Liver (tissue), 9 donors: ENCODE results near the gene CPEB2. TPM values are rescaled to one million over a fixed set of nuclear protein-coding genes. Genes with fewer than 3 reads are reported as not detected.

ENCODE experiments used
- DNase-seq: peaks from one replicate; pipeline ENCODE4 v3.0.0-alpha.2; 2017; ENCODE audit warnings: low spot score
- H3K27ac ChIP-seq, 2 donors: one replicate each; pipeline ENCODE4 v1.7.0; 2013; ENCODE audit warnings: inconsistent platforms in 2 of 2, low read length in 2 of 2, control low read depth in 1 of 2, low read depth in 1 of 2, mild to moderate bottlenecking in 1 of 2
- H3K27me3 ChIP-seq, 4 donors: one replicate each; pipeline versions ENCODE4 v1.6.1 to v1.7.0; 2013; ENCODE audit warnings: low read length in 3 of 4, inconsistent platforms in 1 of 4, mild to moderate bottlenecking in 1 of 4, moderate library complexity in 1 of 4; ENCODE audit not compliant: control insufficient read depth in 4 of 4, insufficient read depth in 4 of 4
- H3K36me3 ChIP-seq, 4 donors: one replicate each; pipeline versions ENCODE4 v1.6.1 to v1.7.0; 2013; ENCODE audit warnings: low read length in 3 of 4, mild to moderate bottlenecking in 3 of 4, low read depth in 1 of 4, moderate library complexity in 1 of 4; ENCODE audit not compliant: control insufficient read depth in 4 of 4, insufficient read depth in 3 of 4
- H3K4me1 ChIP-seq, 4 donors: one replicate each; pipeline versions ENCODE4 v1.6.1 to v1.7.0; 2013; ENCODE audit warnings: low read length in 3 of 4, mild to moderate bottlenecking in 3 of 4, moderate library complexity in 1 of 4; ENCODE audit not compliant: control insufficient read depth in 4 of 4, insufficient read depth in 4 of 4
- H3K4me3 ChIP-seq, 3 donors: one replicate each; pipeline versions ENCODE4 v1.6.1 to v1.7.0; 2013; ENCODE audit warnings: low read length in 3 of 3, control low read depth in 1 of 3, low read depth in 1 of 3, mild to moderate bottlenecking in 1 of 3
- H3K9ac ChIP-seq, 2 donors: one replicate each; pipeline ENCODE4 v1.7.0; 2013; ENCODE audit warnings: low read length in 2 of 2, mild to moderate bottlenecking in 2 of 2, moderate library complexity in 2 of 2, control low read depth in 1 of 2, low read depth in 1 of 2
- H3K9me3 ChIP-seq, 4 donors: one replicate each; pipeline versions ENCODE4 v1.6.1 to v1.7.0; 2013; ENCODE audit warnings: low read length in 3 of 4; ENCODE audit not compliant: control insufficient read depth in 4 of 4
- EGR1 ChIP-seq, 2 donors: IDR thresholded peaks; 2 replicates each; pipeline ENCODE4 v1.6.1; 2016 to 2018; ENCODE audit warnings: antibody characterized with exemption in 2 of 2, low read depth in 2 of 2
- FOXA1 ChIP-seq: IDR thresholded peaks from 2 replicates; pipeline ENCODE4 v1.6.1; 2016; ENCODE audit warnings: antibody characterized with exemption
- FOXA2 ChIP-seq: IDR thresholded peaks from 2 replicates; pipeline ENCODE4 v1.6.1; 2016; ENCODE audit warnings: antibody characterized with exemption
- GABPA ChIP-seq, 2 donors: IDR thresholded peaks in 1 of 2; conservative IDR thresholded peaks in 1 of 2; 2 replicates each; pipeline ENCODE4 v1.6.1; 2016; ENCODE audit warnings: antibody characterized with exemption in 2 of 2, mild to moderate bottlenecking in 1 of 2, moderate library complexity in 1 of 2
- HNF4A ChIP-seq, 2 donors: conservative IDR thresholded peaks; 2 replicates each; pipeline ENCODE4 v1.6.1; 2016; ENCODE audit warnings: antibody characterized with exemption in 2 of 2, mild to moderate bottlenecking in 2 of 2
- HNF4G ChIP-seq: IDR thresholded peaks from 2 replicates; pipeline ENCODE4 v1.6.1; 2016; ENCODE audit warnings: antibody characterized with exemption
- JUND ChIP-seq, 2 donors: IDR thresholded peaks; 2 replicates each; pipeline ENCODE4 v1.6.1; 2016; ENCODE audit warnings: antibody characterized with exemption in 2 of 2
- MAX ChIP-seq: IDR thresholded peaks from 2 replicates; pipeline ENCODE4 v1.6.1; 2016; ENCODE audit warnings: antibody characterized with exemption
- NR2F2 ChIP-seq: IDR thresholded peaks from 2 replicates; pipeline ENCODE4 v1.6.1; 2016; ENCODE audit warnings: antibody characterized with exemption
- RAD21 ChIP-seq, 2 donors: IDR thresholded peaks; 2 replicates each; pipeline ENCODE4 v1.6.1; 2016; ENCODE audit warnings: antibody characterized with exemption in 2 of 2, mild to moderate bottlenecking in 2 of 2
- REST ChIP-seq: IDR thresholded peaks from 2 replicates; pipeline ENCODE4 v1.6.1; 2016; ENCODE audit warnings: antibody characterized with exemption, mild to moderate bottlenecking
- RXRA ChIP-seq, 2 donors: IDR thresholded peaks; 2 replicates each; pipeline ENCODE4 v1.6.1; 2017 to 2018; ENCODE audit warnings: antibody characterized with exemption in 2 of 2, mild to moderate bottlenecking in 1 of 2
- SP1 ChIP-seq: IDR thresholded peaks from 2 replicates; pipeline ENCODE4 v1.6.1; 2018; ENCODE audit warnings: antibody characterized with exemption, mild to moderate bottlenecking
- TAF1 ChIP-seq: conservative IDR thresholded peaks from 2 replicates; pipeline ENCODE4 v1.6.1; 2016; ENCODE audit warnings: antibody characterized with exemption, mild to moderate bottlenecking
- YY1 ChIP-seq: IDR thresholded peaks from 2 replicates; pipeline ENCODE4 v1.6.1; 2016; ENCODE audit warnings: antibody characterized with exemption, mild to moderate bottlenecking
- WGBS: extraction: QIAGEN DNeasy Blood & Tissue Kit; methylation state at CpG from one replicate; pipeline ENCODE4 v1.1.7; 2013; 5-methylcytosine and 5-hydroxymethylcytosine counted together
- polyA plus RNA-seq, 2 donors: library from polyadenylated mRNA; stranded (reverse) in 1 of 2; unstranded in 1 of 2; fragments of 200-250 nt in 1 of 2; fragments of >200 nt in 1 of 2; fragmentation: Nextera tagmentation in 1 of 2; extraction: Ambion mirVana in 1 of 2; gene quantifications; one replicate each; pipeline versions ENCODE4 v1.2.1 to v1.2.3, GENCODE V29; 2013 to 2015
- total RNA-seq, 2 donors: library from RNA; depleted of rRNA; stranded (reverse); fragments of >200 nt; gene quantifications; one replicate each; pipeline ENCODE4 v1.2.3, GENCODE V29; 2014
- TF ChIP-seq, protein P1 (sequence below): IDR thresholded peaks from 2 replicates; pipeline ENCODE4 v1.6.1; 2016; ENCODE audit warnings: antibody characterized with exemption
- TF ChIP-seq, protein P2 (sequence below): fragments of 150-350 bp; IDR thresholded peaks from 2 replicates; pipeline ENCODE4 v1.5.1; 2017; ENCODE audit warnings: improper control_type of control experiment, low read depth, low read length; ENCODE audit not compliant: missing input control
- TF ChIP-seq, protein P3 (sequence below): IDR thresholded peaks from 2 replicates; pipeline ENCODE4 v1.6.1; 2016; ENCODE audit warnings: antibody characterized with exemption
- donor health status: healthy.
- donor health status: healthy.
- donor health status: healthy.
- donor health status: healthy.
- donor health status: healthy.

The CPEB2 gene
- total and polyA plus RNA-seq, 4 donors, result 3.6 to 14.0 (median 4.6) TPM

DNA sequence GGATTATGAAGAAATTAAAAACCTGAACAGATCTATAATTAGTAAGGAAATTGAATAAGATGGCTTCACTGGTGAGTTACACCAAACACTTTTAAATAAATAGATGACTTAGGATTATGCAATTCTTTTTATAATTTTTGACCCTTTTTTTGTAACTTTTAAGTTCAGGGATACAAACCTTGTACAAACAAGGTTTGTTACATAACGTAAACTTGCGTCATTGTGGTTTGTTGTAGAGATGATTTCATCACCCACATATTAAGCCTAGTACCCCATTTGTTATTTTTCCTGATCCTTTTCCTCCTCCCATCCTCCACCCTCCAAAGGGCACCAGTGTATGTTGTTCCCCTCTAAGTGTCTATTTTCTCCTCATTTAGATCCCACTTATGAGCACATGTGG is 75.7 kb downstream of the CPEB2 start:
- peaks cover 0 to 3% (median 0%) of the 10 kb centered on the region in 4 donors for H3K36me3 ChIP-seq
- peaks cover 0 to 6% (median 3%) of the 10 kb centered on the region in 4 donors for H3K4me1 ChIP-seq
- no peaks in the 10 kb centered on the region for H3K9me3 ChIP-seq
- peak overlapping the region; percentile 49 to 62 for H3K27ac ChIP-seq
- DNase-seq, result no peak
- 25% methylated on average over 2 of the region's 2 CpGs for WGBS
- H3K4me3 ChIP-seq, result peak overlapping the region in 1 of 3 donors; percentile 59
- H3K27me3 ChIP-seq, result no peaks in the 10 kb centered on the region
- H3K9ac ChIP-seq, result peak overlapping the region in 1 of 2 donors; percentile 94
- TF ChIP-seq TAF1 (no peak), YY1 (peak; percentile 78), FOXA1 (no peak), JUND (IDR thresholded peaks at IDR 0.05) (peak in 1 of 2 donors; percentile 58), MAX (no peak), GABPA (IDR thresholded peaks at IDR 0.05 in 1 of 2, conservative IDR thresholded peaks at IDR 0.05 in 1 of 2) (no peak), EGR1 (IDR thresholded peaks at IDR 0.05; ENCODE audit: low read depth in 2 of 2) (peak in 1 of 2 donors; percentile 20), RXRA (IDR thresholded peaks at IDR 0.05) (peak; percentile 72 to 84), HNF4G (peak; percentile 25), RAD21 (IDR thresholded peaks at IDR 0.05) (peak; percentile 27 to 38), REST (peak; percentile 49), NR2F2 (no peak), SP1 (peak; percentile 29), FOXA2 (peak; percentile 72), HNF4A (conservative IDR thresholded peaks at IDR 0.05) (peak; percentile 66 to 74)
- TF ChIP-seq, protein P1, sequence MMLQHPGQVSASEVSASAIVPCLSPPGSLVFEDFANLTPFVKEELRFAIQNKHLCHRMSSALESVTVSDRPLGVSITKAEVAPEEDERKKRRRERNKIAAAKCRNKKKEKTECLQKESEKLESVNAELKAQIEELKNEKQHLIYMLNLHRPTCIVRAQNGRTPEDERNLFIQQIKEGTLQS, result peak; percentile 94
- TF ChIP-seq, protein P2, sequence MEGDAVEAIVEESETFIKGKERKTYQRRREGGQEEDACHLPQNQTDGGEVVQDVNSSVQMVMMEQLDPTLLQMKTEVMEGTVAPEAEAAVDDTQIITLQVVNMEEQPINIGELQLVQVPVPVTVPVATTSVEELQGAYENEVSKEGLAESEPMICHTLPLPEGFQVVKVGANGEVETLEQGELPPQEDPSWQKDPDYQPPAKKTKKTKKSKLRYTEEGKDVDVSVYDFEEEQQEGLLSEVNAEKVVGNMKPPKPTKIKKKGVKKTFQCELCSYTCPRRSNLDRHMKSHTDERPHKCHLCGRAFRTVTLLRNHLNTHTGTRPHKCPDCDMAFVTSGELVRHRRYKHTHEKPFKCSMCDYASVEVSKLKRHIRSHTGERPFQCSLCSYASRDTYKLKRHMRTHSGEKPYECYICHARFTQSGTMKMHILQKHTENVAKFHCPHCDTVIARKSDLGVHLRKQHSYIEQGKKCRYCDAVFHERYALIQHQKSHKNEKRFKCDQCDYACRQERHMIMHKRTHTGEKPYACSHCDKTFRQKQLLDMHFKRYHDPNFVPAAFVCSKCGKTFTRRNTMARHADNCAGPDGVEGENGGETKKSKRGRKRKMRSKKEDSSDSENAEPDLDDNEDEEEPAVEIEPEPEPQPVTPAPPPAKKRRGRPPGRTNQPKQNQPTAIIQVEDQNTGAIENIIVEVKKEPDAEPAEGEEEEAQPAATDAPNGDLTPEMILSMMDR, result no peak
- TF ChIP-seq, protein P3, sequence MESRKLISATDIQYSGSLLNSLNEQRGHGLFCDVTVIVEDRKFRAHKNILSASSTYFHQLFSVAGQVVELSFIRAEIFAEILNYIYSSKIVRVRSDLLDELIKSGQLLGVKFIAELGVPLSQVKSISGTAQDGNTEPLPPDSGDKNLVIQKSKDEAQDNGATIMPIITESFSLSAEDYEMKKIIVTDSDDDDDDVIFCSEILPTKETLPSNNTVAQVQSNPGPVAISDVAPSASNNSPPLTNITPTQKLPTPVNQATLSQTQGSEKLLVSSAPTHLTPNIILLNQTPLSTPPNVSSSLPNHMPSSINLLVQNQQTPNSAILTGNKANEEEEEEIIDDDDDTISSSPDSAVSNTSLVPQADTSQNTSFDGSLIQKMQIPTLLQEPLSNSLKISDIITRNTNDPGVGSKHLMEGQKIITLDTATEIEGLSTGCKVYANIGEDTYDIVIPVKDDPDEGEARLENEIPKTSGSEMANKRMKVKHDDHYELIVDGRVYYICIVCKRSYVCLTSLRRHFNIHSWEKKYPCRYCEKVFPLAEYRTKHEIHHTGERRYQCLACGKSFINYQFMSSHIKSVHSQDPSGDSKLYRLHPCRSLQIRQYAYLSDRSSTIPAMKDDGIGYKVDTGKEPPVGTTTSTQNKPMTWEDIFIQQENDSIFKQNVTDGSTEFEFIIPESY, result peak; percentile 70
